GM19468 (cell line): ENCODE results near the gene ATOX1.
A peak's percentile ranks its signal among the peaks of the same experiment; 100 is the strongest.

Experiments used
- ATAC-seq: cut with Tn5 transposase; IDR thresholded peaks from one replicate; pipeline ENCODE4 v1.9.1; 2021; ENCODE audit warnings: mild to moderate bottlenecking, moderate library complexity, moderate number of reproducible peaks; ENCODE audit not compliant: unreplicated experiment; ENCODE audit errors: extremely low read depth

ATOX1 gene

GRCh38 chr5:151771259-151772028, 13.0 kb upstream of the ATOX1 start, which contains the start of gene G3BP1:
Gene G3BP1 (plus strand): TSS chr5:151771954. CDS start chr5:151786621, 14,667 bp downstream.
- ATAC-seq = peak; percentile 80

GRCh38 chr5:151770383-151771258, 12.2 kb upstream of the ATOX1 start:
- ATAC-seq = peak; percentile 13

- ATAC-seq = no peak
These were observed 8.5 kb upstream of the ATOX1 start for GRCh38 chr5:151766975-151767374.

- no peak for ATAC-seq
These were observed 6.4 kb upstream of the ATOX1 start for GRCh38 chr5:151764801-151765200.

- no peak for ATAC-seq
These were observed 346 bp downstream of the ATOX1 start for GRCh38 chr5:151758141-151758429.

- ATAC-seq = no peak
These were observed 944 bp downstream of the ATOX1 start for GRCh38 chr5:151757233-151758140.

- ATAC-seq = no peak
These were observed 3.0 kb downstream of the ATOX1 start for GRCh38 chr5:151755383-151755782.

GRCh38 chr5:151751593-151751992, 6.8 kb downstream of the ATOX1 start:
- ATAC-seq = no peak

GRCh38 chr5:151751091-151751490, 7.3 kb downstream of the ATOX1 start:
- no peak for ATAC-seq

- no peak for ATAC-seq
These were observed 8.3 kb downstream of the ATOX1 start for GRCh38 chr5:151750121-151750520.

- peak; percentile 61 for ATAC-seq
These were observed 13.2 kb downstream of the ATOX1 start for GRCh38 chr5:151745071-151745705.

- no peak for ATAC-seq
These were observed 14.9 kb downstream of the ATOX1 start for GRCh38 chr5:151743530-151743929.

GRCh38 chr5:151742870-151743294, 15.5 kb downstream of the ATOX1 start:
- ATAC-seq = no peak

- no peak for ATAC-seq
These were observed 16.6 kb downstream of the ATOX1 start for GRCh38 chr5:151741678-151742423.

- no peak for ATAC-seq
These were observed 17.5 kb downstream of the ATOX1 start for GRCh38 chr5:151740958-151741373.

GRCh38 chr5:151740336-151740942, 18.0 kb downstream of the ATOX1 start:
- peak; percentile 36 for ATAC-seq

GRCh38 chr5:151739939-151740335, 18.5 kb downstream of the ATOX1 start:
- ATAC-seq = no peak

GRCh38 chr5:151739395-151739794, 19.0 kb downstream of the ATOX1 start:
- no peak for ATAC-seq
